ENCODE measurements around the gene RNF5. TPM values are rescaled to one million over a fixed set of nuclear protein-coding genes. Genes with fewer than 3 reads are reported as not detected.
A peak's percentile ranks its signal among the peaks of the same experiment; 100 is the strongest.

The RNF5 gene
- total and polyA plus RNA-seq, 9 of the 15 experiments (the other 6 are each of a cell fraction or from before 2014, with no cell fraction given): 62.2 to 245 (median 129) TPM

DNA sequence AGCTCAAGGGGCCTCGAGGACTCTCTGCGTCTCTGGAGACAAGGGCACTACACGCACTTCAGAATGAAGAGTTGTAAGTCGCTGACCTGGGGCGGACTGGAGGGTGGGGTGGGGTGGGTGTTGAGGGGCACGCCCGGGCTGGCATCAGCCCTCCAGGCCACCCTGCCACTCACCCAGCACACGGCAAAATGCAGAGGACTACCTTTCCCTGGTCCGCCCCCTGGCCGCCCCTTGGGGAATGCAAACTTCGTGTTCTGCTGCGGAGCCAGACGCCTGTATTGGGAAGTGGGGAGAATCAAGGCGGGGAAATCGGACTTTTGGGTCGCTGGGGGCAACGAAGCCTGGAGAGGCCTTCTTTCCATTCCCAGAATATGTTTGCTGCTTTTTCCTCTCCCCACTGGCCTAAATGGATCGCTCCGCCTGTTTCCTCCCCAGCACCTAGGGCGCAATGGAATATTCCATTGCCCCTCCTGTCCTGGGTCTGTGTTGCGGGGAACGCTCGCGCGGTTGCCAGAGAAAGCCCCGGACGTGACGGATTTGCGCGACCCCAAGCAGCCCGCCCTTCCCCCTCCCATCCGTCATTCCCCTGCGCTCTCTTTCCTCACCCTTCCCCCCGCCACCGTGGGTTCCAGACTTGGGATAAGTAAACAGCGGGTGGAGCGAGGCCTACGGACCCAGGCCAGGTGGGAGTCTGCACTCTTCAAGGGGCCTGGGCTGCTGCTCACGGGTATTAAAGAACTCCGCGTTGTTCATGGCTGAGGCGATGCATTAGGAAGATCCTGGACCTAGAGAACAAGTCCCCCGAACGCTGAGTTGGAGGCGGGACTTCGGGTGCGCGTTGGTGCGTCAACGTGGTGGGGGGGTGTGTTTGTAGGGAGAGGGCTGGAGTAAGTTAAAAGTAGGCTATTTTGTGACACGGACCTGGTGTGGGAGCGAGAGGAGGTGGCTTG is 24.4 kb upstream of the RNF5 start, which contains the start of gene PPT2 (continued):
- TF ChIP-seq, protein P1, sequence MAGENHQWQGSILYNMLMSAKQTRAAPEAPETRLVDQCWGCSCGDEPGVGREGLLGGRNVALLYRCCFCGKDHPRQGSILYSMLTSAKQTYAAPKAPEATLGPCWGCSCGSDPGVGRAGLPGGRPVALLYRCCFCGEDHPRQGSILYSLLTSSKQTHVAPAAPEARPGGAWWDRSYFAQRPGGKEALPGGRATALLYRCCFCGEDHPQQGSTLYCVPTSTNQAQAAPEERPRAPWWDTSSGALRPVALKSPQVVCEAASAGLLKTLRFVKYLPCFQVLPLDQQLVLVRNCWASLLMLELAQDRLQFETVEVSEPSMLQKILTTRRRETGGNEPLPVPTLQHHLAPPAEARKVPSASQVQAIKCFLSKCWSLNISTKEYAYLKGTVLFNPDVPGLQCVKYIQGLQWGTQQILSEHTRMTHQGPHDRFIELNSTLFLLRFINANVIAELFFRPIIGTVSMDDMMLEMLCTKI (IDR thresholded peaks at IDR 0.05; ENCODE audit: partially characterized antibody): no peak
- TF ChIP-seq, protein P2, sequence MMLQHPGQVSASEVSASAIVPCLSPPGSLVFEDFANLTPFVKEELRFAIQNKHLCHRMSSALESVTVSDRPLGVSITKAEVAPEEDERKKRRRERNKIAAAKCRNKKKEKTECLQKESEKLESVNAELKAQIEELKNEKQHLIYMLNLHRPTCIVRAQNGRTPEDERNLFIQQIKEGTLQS (IDR thresholded peaks at IDR 0.05): peak; percentile 55; the same call in 1 of the 2 replicates
- TF ChIP-seq, protein P2 (CRISPR knock-in tag; conservative IDR thresholded peaks at IDR 0.05): peak; percentile 65
- no peak for TF ChIP-seq NFYB (IDR thresholded peaks at IDR 0.05; ENCODE audit: extremely low read depth, insufficient read length)
- no peak for TF ChIP-seq HMG20B (CRISPR knock-in tag; IDR thresholded peaks at IDR 0.05)
- peak; percentile 10; the same call in 1 of the 2 replicates for TF ChIP-seq ZNF12 (CRISPR knock-in tag; IDR thresholded peaks at IDR 0.05)
- TF ChIP-seq CREB3L1 (IDR thresholded peaks at IDR 0.05; ENCODE audit: borderline replicate concordance, low read depth): peak; percentile 69; the same call in 1 of the 2 replicates
- TF ChIP-seq PHF8 (IDR thresholded peaks at IDR 0.05; ENCODE audit: borderline replicate concordance, low read length): peak; percentile 59; the same call in 1 of the 2 replicates
- no peak for TF ChIP-seq DDX20 (tag; IDR thresholded peaks at IDR 0.05; ENCODE audit: low read depth)
- peak; percentile 7 to 27; a peak in 2 of 4 replicates for TF ChIP-seq SIX5 (IDR thresholded peaks at IDR 0.05; ENCODE audit: borderline replicate concordance in 1 of 2, insufficient read depth in 1 of 2, low read depth in 1 of 2, low read length in 2 of 2)
- peak; percentile 29; the same call in 1 of the 2 replicates for TF ChIP-seq SPI1 (IDR thresholded peaks at IDR 0.05; ENCODE audit: borderline replicate concordance, low read depth, low read length)
- TF ChIP-seq, protein P3, sequence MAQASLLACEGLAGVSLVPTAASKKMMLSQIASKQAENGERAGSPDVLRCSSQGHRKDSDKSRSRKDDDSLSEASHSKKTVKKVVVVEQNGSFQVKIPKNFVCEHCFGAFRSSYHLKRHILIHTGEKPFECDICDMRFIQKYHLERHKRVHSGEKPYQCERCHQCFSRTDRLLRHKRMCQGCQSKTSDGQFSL (CRISPR knock-in tag; IDR thresholded peaks at IDR 0.05): peak; percentile 94
- TF ChIP-seq, protein P3 (tag; IDR thresholded peaks at IDR 0.05): no peak
- no peak for TF ChIP-seq ZSCAN32 (CRISPR knock-in tag; IDR thresholded peaks at IDR 0.05)
- no peak for TF ChIP-seq PPARD (CRISPR knock-in tag; IDR thresholded peaks at IDR 0.05)
- TF ChIP-seq ZNF175 (CRISPR knock-in tag; IDR thresholded peaks at IDR 0.05; ENCODE audit: low read depth): peak; percentile 60; the same call in 1 of the 2 replicates
- TF ChIP-seq KDM4B (IDR thresholded peaks at IDR 0.05; ENCODE audit: borderline replicate concordance in 2 of 2, low read depth in 1 of 2): no peak
- 0 out of 4 replicates have a peak, but pooled peaks of 1 of the 2 experiments have one; percentile 48 for TF ChIP-seq TEAD1 (CRISPR knock-in tag; IDR thresholded peaks at IDR 0.05)
- peak; percentile 62 for TF ChIP-seq POLR2B (IDR thresholded peaks at IDR 0.05; ENCODE audit: low read depth, partially characterized antibody)
- peak; percentile 92 for TF ChIP-seq ETV1 (tag; conservative IDR thresholded peaks at IDR 0.05; ENCODE audit: low read depth)

All from K562 (cell line).